ENCODE measurements around the gene ADAMTS19.

The ADAMTS19 gene

DNA sequence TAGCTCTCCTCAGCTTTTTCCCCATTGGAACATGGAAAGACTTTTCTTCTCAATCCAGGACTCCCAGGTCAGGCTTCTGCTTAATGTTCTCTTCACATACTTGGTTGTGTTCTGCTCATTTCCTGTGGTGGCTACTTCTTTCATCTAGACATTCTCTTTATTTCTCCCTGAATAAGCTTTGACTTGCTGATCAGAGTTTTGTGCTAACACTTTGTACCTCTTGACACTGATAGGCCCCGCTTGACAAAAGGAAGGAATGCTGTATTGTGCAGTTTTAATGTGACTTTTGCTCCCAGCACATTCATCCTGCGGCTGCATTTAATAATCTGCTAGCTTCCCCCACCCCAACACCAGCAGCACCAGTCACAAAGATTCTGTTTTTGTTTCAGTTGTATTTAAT lies 196.9 kb downstream of the ADAMTS19 start:
- no peak overlapping the region for H3K4me3 ChIP-seq (ENCODE audit: low read length)
- DNase-seq (ENCODE audit: low read depth, low spot score): no peak

DNA sequence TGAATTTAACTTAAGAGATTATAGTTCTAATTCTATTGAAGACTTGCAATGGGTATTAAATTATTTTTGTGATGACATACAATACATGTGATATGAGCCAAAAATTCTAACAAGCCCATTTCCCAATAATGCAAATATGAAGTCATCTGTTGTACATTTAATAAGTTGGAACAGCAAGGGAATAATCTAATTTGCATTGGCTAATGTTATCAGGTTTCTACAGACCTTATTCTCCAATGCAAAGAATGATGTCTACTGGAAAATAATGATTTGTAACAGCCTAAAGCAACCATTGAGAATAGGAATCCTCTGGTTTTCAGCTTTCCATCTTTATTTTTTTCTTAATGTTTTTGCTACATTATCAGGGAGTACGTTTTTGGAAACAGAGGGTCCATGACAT lies 198.7 kb downstream of the ADAMTS19 start:
- DNase-seq (ENCODE audit: low read depth, low spot score): no peak
- no peak overlapping the region for H3K4me3 ChIP-seq (ENCODE audit: low read length)

DNA sequence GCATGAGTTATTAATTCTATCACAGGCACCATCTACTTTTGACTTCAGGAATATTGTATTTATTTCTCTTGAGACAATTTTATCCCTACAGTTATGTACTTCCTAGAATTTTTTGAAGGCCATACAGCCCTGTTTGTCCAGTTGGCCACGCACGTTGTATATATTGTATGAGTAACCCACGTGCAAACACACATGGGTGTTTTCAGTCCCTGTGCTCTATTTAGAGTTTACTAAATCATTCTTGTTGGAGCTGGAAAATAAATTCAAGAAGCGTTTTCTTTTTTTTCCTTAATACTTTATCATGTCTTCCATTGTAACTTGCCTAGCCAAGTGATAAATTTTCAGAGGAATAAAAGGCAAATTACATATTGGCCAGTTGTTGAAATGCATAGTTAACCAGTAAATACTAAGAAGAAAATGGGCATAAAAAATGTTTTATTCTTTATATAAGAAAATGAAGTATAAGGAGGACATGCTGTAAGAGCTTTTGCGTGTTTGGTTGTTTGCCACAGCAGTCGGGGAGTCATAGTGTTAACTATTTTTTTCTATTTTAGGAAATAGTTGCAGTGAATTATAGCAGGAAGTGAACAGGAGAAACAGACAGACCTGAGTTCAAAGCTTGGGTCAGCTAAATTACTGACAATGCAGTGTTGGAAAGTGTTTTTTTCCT lies 201.4 kb downstream of the ADAMTS19 start:
- no peak overlapping the region for H3K4me3 ChIP-seq (ENCODE audit: low read length)
- DNase-seq (ENCODE audit: low read depth, low spot score): no peak

DNA sequence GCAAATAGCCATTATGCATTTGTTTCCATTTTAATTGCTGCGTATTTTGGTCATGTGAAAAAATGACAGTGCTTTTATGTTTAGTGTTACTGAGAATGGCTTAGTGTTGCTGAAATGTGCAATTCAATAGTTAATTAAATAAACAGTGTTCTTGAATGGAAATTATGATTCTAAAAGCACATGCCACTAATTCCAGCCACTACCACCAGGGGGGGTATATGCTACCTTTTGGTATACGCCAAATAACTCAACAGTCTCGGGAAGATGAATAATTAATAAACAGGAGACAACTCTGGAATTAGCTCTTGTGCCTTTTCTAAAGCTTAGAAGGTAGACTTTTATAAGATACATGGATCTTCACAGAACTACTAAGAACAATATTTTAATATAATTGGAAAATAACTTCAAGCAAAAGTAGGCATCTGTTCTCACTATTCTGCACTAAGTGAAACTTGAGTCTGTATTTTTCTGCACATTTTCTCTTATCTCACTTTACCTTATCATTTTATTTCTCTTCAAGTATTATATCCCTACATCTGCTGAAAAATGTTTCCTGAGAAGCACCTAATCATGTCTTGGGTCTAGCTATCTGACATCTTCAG lies 204.3 kb downstream of the ADAMTS19 start:
- DNase-seq (ENCODE audit: low read depth, low spot score): peak; percentile 47
- no peak overlapping the region for H3K4me3 ChIP-seq (ENCODE audit: low read length)

DNA sequence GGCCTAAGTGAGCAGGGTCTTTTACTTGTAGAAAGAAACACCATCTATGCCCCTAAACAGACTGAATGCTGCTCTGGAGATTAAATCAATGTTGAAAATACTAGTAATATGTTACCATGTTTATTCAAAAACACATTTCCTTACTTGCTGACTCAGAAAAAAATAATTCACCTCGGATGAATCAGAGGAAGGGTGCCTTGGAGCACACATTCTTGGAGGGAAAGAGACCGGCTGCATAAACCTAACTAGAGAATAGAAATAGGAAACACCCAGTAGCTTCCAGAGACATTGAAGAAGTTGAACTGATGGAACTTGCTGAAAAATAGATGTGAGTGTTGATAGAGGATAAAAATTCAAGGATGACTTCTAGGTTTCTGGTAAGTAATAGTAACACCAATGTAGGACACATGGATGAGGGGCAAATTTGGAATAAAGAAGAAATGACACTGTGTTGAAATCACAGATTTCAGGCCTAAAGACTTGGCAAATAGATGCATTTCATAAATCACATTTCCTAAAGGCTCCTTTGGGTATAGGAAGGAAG lies 210.9 kb downstream of the ADAMTS19 start:
- no peak for DNase-seq (ENCODE audit: low read depth, low spot score)
- no peak overlapping the region for H3K4me3 ChIP-seq (ENCODE audit: low read length)

DNA sequence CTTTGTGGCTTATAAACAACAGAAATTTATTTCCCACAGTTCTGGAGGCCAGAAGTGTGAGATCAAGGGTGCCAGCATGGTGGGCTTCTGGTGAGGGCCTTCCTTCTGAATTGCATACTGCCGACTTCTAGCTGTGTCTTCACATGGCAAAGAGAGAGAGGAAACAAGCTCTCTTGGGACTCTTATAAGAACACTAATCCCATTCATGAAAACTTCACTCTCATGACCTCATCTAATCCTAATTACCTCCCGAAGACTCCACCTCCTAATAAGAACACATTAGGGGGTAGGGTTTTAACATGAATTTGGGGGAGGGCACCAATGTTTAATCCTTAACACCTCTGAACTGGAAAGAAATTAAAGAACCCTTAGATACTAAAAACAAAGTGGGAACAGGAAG lies 211.9 kb downstream of the ADAMTS19 start:
- no peak overlapping the region for H3K4me3 ChIP-seq (ENCODE audit: low read length)
- no peak for DNase-seq (ENCODE audit: low read depth, low spot score)

DNA sequence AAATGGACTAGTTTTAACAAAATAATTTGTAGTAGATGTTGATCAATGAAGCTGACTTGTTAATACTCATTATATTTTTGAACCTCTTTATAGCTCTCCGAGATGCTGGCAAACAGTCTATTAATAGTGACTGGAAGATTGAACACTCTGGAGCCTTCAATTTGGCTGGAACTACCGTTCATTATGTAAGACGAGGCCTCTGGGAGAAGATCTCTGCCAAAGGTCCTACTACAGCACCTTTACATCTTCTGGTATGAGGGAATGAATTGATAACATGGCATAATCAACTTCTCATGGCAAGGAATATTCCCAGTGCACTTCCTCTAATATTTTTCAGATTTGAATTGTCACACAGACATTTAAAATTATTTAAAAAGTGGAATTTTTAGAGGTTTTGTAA lies 219.6 kb downstream of the ADAMTS19 start:
- H3K4me3 ChIP-seq (ENCODE audit: low read length): no peak overlapping the region
- no peak for DNase-seq (ENCODE audit: low read depth, low spot score)

DNA sequence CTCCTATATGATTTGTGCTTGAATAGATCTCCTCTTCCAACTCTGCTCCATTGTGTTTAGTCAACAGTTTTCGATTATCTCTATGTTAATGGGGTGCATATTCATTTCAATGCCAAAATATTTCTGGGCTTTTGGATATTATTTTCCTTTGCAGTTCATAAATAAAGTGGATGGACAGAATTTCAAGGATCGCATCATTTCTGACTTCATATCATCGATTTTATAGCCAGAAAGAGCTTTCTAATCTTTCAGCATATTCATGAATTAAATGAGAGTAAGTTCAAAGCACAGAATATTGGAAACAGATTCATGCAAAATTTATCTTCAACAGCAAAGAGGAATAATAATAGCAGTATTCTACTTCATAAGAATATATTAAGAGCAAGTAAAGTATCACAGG lies 227.8 kb downstream of the ADAMTS19 start:
- no peak for DNase-seq (ENCODE audit: low read depth, low spot score)
- no peak overlapping the region for H3K4me3 ChIP-seq (ENCODE audit: low read length)

DNA sequence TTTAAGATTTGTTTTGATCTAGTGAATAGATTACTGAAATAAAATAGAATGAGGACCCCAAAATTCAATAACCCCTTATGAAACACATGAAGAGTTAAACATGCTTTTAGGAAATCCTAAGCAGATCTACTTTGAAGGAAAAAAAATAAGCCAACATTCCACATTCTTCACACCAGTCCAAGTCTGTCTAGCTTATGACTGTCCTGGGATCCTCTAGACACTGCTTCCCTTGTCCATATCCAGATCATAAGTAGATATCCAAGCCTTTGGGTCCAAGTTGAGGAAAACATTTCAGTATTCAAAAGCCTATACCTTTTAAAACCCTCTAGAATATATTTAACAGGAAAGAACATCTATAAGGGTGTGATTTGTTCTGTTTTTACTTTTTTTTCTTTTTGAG lies 228.9 kb downstream of the ADAMTS19 start:
- no peak overlapping the region for H3K4me3 ChIP-seq (ENCODE audit: low read length)
- no peak for DNase-seq (ENCODE audit: low read depth, low spot score)

DNA sequence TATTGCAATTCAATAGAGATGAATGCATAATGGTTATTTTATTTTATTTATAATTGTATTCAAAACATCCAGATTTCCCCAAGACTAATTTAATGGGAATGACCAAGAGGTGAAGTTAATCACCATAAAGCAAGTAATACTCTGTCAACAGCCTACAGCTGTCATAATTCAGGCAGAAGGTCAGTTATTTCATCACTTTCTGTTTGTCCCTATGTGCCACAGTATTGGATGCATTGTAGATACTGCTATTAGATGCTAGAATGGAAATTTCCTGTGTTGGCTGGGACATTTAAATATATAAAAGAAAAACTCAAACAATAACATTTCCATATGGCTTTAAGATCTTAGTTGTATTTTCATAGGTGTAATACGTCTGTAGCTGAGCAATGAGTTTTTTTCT lies 231.1 kb downstream of the ADAMTS19 start:
- no peak overlapping the region for H3K4me3 ChIP-seq (ENCODE audit: low read length)
- DNase-seq (ENCODE audit: low read depth, low spot score): no peak

DNA sequence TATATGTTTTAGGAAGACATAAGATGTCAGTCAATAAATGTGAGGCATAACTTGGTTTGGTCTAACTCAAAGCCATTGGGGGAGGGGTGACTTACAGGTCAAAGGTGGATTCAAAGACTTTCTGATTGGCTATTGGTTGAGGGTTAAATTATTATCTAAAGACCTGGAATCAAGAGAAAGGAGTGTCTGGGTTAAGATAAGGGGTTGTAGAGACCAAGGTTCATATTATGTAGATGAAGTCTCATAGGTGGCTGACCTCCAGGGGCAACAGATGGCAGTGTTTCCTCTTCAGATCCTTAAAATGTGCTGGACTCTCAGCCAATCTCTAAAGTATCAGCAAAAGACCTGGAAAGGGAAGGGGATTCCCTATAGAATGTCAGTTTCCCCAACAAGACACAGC lies 236.5 kb downstream of the ADAMTS19 start:
- H3K4me3 ChIP-seq (ENCODE audit: low read length): no peak overlapping the region
- no peak for DNase-seq (ENCODE audit: low read depth, low spot score)

DNA sequence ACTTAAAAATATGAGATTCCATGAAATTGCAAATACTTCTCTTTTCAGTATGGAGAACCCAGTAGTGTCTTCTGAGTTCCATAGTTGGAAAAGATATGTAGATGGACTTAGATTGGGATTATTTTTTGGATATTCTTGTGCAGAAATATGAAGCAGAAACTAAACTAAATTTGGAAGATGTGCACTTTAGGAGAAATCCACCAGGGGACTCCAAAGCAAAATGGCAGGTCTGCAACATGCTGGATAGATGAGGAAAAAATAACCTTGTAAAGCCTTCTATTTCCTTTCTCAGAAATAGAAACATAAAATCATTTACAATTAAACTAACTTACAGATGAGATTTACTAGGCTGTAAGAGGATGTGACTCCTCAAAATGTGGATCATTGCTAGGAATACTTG lies 238.6 kb downstream of the ADAMTS19 start:
- H3K4me3 ChIP-seq (ENCODE audit: low read length): no peak overlapping the region
- no peak for DNase-seq (ENCODE audit: low read depth, low spot score)

DNA sequence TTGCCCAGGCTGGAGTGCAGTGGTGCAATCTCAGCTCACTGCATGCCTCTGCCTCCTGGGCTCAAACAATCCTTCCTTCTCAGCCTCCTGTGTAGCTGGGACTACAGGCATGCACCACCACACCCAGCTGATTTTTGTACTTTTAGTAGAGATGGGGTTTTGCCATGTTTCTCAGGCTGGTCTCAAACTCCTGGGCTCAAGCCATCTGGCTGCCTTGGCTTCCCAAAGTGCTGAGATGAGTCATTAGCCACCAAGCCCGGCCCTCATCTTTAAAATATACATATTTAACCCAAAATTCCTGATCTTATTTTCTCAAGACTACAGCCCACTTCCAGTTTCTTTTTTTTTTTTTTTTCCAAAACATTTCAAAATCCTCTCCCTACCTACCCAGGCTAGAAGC lies 256.1 kb downstream of the ADAMTS19 start:
- no peak for DNase-seq (ENCODE audit: low read depth, low spot score)

DNA sequence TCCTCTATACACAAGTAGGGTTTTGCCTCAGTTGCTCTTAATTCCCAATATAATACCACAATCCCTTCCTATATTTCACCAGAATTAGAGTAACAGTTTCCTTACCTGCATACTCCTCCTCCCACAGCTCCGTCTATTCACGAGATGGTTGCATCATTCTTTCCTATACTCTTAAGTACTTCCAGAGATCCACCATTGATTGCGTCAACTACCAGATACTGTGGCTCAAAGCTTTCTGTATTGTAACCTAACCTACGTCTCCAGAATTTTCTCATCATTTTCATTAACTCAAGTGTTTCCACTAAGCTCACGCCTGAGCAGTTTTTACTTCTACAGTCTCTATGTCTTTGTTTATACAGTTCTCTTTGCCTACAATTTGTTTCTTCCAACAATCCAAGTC lies 256.6 kb downstream of the ADAMTS19 start:
- DNase-seq (ENCODE audit: low read depth, low spot score): no peak
- no peak overlapping the region for H3K4me3 ChIP-seq (ENCODE audit: low read length)

More for the DNA sequence above, 256.1 kb downstream of the ADAMTS19 start:
- no peak overlapping the region for H3K4me3 ChIP-seq (ENCODE audit: low read length)

DNA sequence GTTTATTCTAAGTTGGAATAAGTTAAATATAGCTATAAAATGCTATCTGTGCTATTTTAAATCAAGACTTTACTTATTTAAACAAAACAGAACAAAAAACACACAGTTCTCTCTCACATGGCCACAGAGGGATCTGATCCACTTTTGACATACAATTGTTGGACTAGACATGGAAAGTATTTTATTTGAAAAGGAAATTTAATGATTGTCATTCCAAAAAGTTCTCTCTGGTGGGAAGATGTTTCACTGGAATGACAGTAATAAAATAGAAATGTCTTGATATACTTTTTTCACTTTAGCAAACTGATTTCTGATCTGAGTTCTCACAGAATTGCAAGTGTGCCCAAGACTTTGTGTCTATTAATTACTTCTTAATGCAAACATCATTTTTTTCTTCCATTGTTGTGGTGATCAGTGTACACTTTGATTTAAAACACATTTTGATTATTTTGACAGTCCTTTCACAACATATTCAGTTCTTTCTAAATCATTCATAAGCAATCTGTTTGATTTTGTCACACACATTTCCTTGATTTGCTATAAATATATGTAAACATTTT lies 257.7 kb downstream of the ADAMTS19 start:
- DNase-seq (ENCODE audit: low read depth, low spot score): no peak
- H3K4me3 ChIP-seq (ENCODE audit: low read length): no peak overlapping the region

DNA sequence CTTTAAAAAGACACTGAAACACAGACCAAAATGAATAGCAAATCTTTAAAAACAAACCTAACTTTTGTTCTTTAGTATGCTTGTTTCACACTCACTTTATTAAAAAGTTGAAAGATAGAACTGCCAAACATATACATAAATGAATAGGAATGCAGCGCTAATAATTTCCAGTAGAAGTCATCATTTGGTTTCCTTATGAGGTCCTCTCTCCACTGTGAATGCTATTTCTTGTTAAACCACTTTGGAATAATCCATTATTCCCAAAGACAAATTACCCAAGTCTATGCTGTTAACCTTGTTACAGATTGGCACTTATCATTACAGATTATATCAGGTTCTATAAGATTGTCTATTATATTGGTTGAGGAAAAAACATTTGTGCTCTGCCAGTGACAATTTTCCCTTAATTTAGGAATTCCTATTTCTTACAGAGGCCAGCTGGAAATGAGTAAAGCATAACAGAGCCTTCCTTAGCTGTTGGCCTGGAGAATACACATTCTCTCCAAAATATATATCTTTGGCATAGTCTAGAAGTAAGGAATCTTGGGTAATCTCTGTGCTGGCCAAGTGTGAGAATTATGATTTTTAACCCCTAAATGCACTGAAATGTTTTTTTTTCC lies 258.5 kb downstream of the ADAMTS19 start:
- no peak overlapping the region for H3K4me3 ChIP-seq (ENCODE audit: low read length)
- no peak for DNase-seq (ENCODE audit: low read depth, low spot score)

DNA sequence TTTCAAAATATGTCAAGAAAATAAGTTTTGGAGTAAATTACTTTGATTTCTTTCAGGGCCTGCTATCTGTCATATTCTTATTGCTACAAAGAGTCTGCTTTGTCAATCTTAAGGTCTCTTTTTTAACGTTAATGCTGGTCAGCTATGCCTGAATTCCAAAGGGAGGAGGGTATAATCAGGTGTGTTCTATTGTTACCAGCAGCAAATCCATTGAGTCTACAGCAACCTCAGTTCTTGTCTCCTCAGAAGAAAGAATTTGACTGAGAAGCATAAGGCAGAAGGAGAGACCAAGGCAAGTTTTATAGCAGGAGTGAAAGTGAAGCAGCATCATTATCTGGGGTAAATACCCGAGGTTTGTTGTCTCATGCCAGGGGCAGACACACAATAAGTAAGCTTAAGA lies 264.1 kb downstream of the ADAMTS19 start:
- no peak overlapping the region for H3K4me3 ChIP-seq (ENCODE audit: low read length)
- DNase-seq (ENCODE audit: low read depth, low spot score): no peak

DNA sequence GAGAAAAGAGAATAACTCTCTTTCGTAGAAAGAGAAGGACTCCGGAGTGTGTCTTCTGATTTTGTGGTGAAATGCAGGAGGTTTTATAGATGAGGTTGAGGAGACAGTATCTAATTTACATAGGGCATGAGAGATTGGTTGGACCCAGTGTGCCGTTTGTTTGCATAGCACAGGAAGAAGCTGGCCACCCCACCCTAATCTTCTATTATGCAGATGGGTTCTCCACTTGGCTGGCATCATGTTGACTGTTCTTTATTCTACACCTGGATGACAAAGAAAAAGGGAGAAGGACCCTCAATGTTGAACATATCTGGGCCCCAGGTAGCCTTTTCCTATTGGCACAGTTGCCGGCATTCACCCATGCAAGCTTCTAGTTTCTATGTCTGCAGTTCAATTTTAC lies 264.5 kb downstream of the ADAMTS19 start:
- no peak overlapping the region for H3K4me3 ChIP-seq (ENCODE audit: low read length)
- DNase-seq (ENCODE audit: low read depth, low spot score): no peak

DNA sequence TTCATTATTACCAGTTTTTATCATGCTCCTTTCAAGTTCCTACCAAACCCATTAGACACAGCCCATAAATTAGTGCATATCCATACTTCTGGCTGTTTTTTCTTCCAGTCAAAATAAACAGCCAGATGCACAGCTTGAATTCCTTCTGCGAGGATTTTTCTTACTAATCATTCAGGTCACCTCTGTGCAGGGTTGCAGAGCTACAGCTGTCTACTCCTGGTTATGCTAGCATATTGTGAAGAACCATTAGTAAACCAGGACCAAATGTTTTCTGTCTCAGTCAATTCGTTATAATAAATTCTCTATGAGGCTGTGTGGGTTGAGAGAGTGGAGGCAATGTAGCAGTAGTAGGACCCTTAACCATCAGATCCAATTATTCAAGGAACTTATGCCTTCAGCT lies 279.7 kb downstream of the ADAMTS19 start:
- DNase-seq (ENCODE audit: low read depth, low spot score): no peak
- no peak overlapping the region for H3K4me3 ChIP-seq (ENCODE audit: low read length)

DNA sequence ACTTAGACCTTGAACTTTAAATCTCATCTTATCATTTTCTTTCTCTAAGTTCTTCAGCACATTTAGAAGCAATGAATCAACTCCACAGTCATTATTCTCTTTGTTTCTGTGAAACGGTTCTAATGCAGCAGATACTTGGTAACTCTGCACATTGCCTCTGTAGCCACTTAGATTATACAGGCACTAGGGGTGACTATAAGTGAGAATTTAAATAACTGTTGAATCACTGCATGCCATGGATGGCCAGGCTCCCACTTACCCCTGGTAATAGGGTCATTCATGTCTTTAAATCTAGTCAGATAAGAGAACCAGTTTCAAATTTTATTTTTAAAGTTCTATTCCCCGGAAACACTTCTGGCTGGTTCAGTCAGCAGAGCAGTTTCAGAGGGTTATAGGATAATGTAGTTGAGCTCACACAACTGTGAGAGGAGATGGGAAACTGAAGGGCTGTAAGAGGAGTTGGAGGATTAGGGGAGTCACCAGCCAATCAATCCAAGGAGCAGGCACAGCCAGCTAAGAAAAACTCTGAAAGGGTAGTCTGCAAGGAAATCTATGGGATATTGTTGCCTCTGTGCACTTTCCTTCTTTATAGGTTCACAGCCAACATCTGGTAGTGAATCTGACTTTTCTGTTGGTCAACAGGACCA lies 283.6 kb downstream of the ADAMTS19 start:
- no peak for DNase-seq (ENCODE audit: low read depth, low spot score)
- H3K4me3 ChIP-seq (ENCODE audit: low read length): no peak overlapping the region
